Muscle of back (tissue), 11 donors: ENCODE data around the gene ZDHHC3. TPM values are rescaled to one million over a fixed set of nuclear protein-coding genes. Genes with fewer than 3 reads are reported as not detected.

Experiments used
- DNase-seq, 3 donors: peaks; one replicate each; pipeline versions ENCODE4 v3.0.0 to v3.0.0-alpha.2; 2013
- polyA plus RNA-seq, 10 donors: library from polyadenylated mRNA; unstranded; fragments of 120-200 nt; gene quantifications; one replicate each; pipeline ENCODE4 v1.2.1, GENCODE V29; 2013; ENCODE audit not compliant: insufficient read length in 10 of 10

ZDHHC3 gene
- polyA plus RNA-seq, 10 donors = 38.2 to 52.7 (median 44.4) TPM

GRCh38 chr3:44930911-44931310 is 45.1 kb downstream of the ZDHHC3 start:
- DNase-seq = no peak

- no peak for DNase-seq
Observed at GRCh38 chr3:44929782-44930181, 46.2 kb downstream of the ZDHHC3 start.

- no peak for DNase-seq
Observed at GRCh38 chr3:44927371-44927770, 48.6 kb downstream of the ZDHHC3 start.

- no peak for DNase-seq
Observed at GRCh38 chr3:44926921-44927320, 49.1 kb downstream of the ZDHHC3 start.

- no peak for DNase-seq
Observed at GRCh38 chr3:44926172-44926571, 49.8 kb downstream of the ZDHHC3 start.

GRCh38 chr3:44924457-44925084 is 51.4 kb downstream of the ZDHHC3 start:
- no peak for DNase-seq

GRCh38 chr3:44923632-44924456 is 52.1 kb downstream of the ZDHHC3 start:
- peak in 2 of 3 donors; percentile 4 to 6 for DNase-seq

- DNase-seq = no peak
Observed at GRCh38 chr3:44920081-44920480, 55.9 kb downstream of the ZDHHC3 start.

GRCh38 chr3:44918581-44918980 is 57.4 kb downstream of the ZDHHC3 start:
- DNase-seq = no peak

- no peak for DNase-seq
Observed at GRCh38 chr3:44918087-44918486, 57.9 kb downstream of the ZDHHC3 start.

GRCh38 chr3:44915702-44916438 is 60.1 kb downstream of the ZDHHC3 start:
- DNase-seq = no peak

GRCh38 chr3:44914936-44915335 is 61.0 kb downstream of the ZDHHC3 start:
- no peak for DNase-seq

- DNase-seq = peak; percentile 41 to 66 (median 43)
Observed at GRCh38 chr3:44913868-44914468, 62.0 kb downstream of the ZDHHC3 start.

GRCh38 chr3:44910693-44911092 is 65.3 kb downstream of the ZDHHC3 start:
- DNase-seq = no peak

- no peak for DNase-seq
Observed at GRCh38 chr3:44909063-44909462, 66.9 kb downstream of the ZDHHC3 start.

GRCh38 chr3:44907612-44908011 is 68.4 kb downstream of the ZDHHC3 start:
- no peak for DNase-seq

- no peak for DNase-seq
Observed at GRCh38 chr3:44906997-44907396, 69.0 kb downstream of the ZDHHC3 start.

- no peak for DNase-seq
Observed at GRCh38 chr3:44905446-44906157, 70.4 kb downstream of the ZDHHC3 start.

GRCh38 chr3:44903751-44904150 is 72.2 kb downstream of the ZDHHC3 start:
- DNase-seq = no peak

- no peak for DNase-seq
Observed at GRCh38 chr3:44903314-44903713, 72.7 kb downstream of the ZDHHC3 start.

- no peak for DNase-seq
Observed at GRCh38 chr3:44902628-44903027, 73.3 kb downstream of the ZDHHC3 start.
